Keratinocyte (primary cell): ENCODE measurements around the gene LAMA2. TPM values are rescaled to one million over a fixed set of nuclear protein-coding genes. Genes with fewer than 3 reads are reported as not detected.

Experiments
- DNase-seq: peaks from one replicate; pipeline ENCODE4 v3.0.0-alpha.2; 2011; ENCODE audit warnings: low read depth, missing footprints, low spot score
- FAIRE-seq: peaks from 2 replicates; lab custom pipeline; 2011; peaks lifted over from hg19 to GRCh38; lab: Jason Lieb, UNC
- H2AFZ ChIP-seq: 2 replicates; pipeline ENCODE4 v1.6.0; 2012; ENCODE audit warnings: low read length, control low read depth, inconsistent platforms; ENCODE audit not compliant: control insufficient read depth
- H3K27ac ChIP-seq: 2 replicates; pipeline ENCODE4 v1.5.1; 2011; ENCODE audit warnings: low read length; ENCODE audit not compliant: control insufficient read depth, insufficient read depth
- H3K27me3 ChIP-seq: 3 replicates; pipeline ENCODE4 v1.6.0; 2011; ENCODE audit warnings: low read length; ENCODE audit not compliant: control insufficient read depth, insufficient read depth; ENCODE audit errors: extremely low read depth
- H3K36me3 ChIP-seq, 2 experiments: 2 replicates in 1 of 2; 3 replicates in 1 of 2; pipeline ENCODE4 v1.5.1; 2011; ENCODE audit warnings: low read length in 2 of 2, mild to moderate bottlenecking in 1 of 2; ENCODE audit not compliant: control insufficient read depth in 2 of 2, insufficient read depth in 2 of 2; ENCODE audit errors: extremely low read depth in 1 of 2
- H3K4me1 ChIP-seq: 3 replicates; pipeline ENCODE4 v1.5.1; 2011; ENCODE audit warnings: low read length; ENCODE audit not compliant: control insufficient read depth, insufficient read depth; ENCODE audit errors: extremely low read depth
- H3K4me2 ChIP-seq: 3 replicates; pipeline ENCODE4 v1.6.0; 2011; ENCODE audit warnings: low read depth, low read length; ENCODE audit not compliant: control insufficient read depth, insufficient read depth; ENCODE audit errors: extremely low read depth
- H3K4me3 ChIP-seq, 3 experiments: fragments of 200-600 bp in 1 of 3; sonication (generic) in 1 of 3; 2 replicates in 2 of 3; 3 replicates in 1 of 3; pipeline ENCODE4 v1.5.1; 2011 to 2016; ENCODE audit warnings: low read length in 3 of 3, mild to moderate bottlenecking in 3 of 3, control low read depth in 2 of 3, inconsistent platforms in 1 of 3, low read depth in 1 of 3, mixed read lengths in 1 of 3, mixed run types in 1 of 3, moderate library complexity in 1 of 3; ENCODE audit not compliant: control insufficient read depth in 2 of 3, insufficient read depth in 2 of 3; ENCODE audit errors: extremely low read depth in 1 of 3
- H3K79me2 ChIP-seq: 2 replicates; pipeline ENCODE4 v1.6.0; 2012; ENCODE audit warnings: low read length; ENCODE audit not compliant: control insufficient read depth, insufficient read depth
- H3K9ac ChIP-seq: 3 replicates; pipeline ENCODE4 v1.6.0; 2011; ENCODE audit warnings: low read length; ENCODE audit not compliant: control insufficient read depth, insufficient read depth; ENCODE audit errors: extremely low read depth
- H3K9me1 ChIP-seq: 3 replicates; pipeline ENCODE4 v1.6.0; 2011; ENCODE audit warnings: low read length; ENCODE audit not compliant: control insufficient read depth, insufficient read depth; ENCODE audit errors: extremely low read depth
- H3K9me3 ChIP-seq: 2 replicates; pipeline ENCODE4 v1.5.1; 2012; ENCODE audit warnings: low read depth, low read length; ENCODE audit not compliant: control insufficient read depth
- H4K20me1 ChIP-seq: 3 replicates; pipeline ENCODE4 v1.6.0; 2011; ENCODE audit warnings: low read length; ENCODE audit not compliant: control insufficient read depth, insufficient read depth; ENCODE audit errors: extremely low read depth
- CTCF ChIP-seq, 3 experiments: IDR thresholded peaks in 1 of 3; conservative IDR thresholded peaks in 1 of 3; optimal IDR thresholded peaks in 1 of 3; 2 replicates in 2 of 3; 3 replicates in 1 of 3; pipeline versions ENCODE3 to v1.5.1; 2011; ENCODE audit warnings: low read length in 3 of 3, mild to moderate bottlenecking in 3 of 3, moderate library complexity in 2 of 3, control low read depth in 1 of 3, inconsistent platforms in 1 of 3; ENCODE audit not compliant: insufficient read depth in 2 of 3; ENCODE audit errors: extremely low read depth in 1 of 3
- EZH2 ChIP-seq: IDR thresholded peaks from one replicate; pipeline ENCODE4 v1.6.1; 2012; ENCODE audit warnings: inconsistent platforms, mild to moderate bottlenecking, low read length, moderate library complexity
- dilution Hi-C: fragments of 300-500 bp; cut with MboI; formaldehyde crosslinking; loops from one replicate; pipeline ENCODE4 v1.7.0; 2020; ENCODE audit warnings: low sequenced_read_pairs; ENCODE audit not compliant: extremely low pct_ligation_motif_present
- polyA plus RNA-seq, 5 experiments: library from polyadenylated mRNA; depleted of rRNA in 3 of 5; stranded (reverse) in 3 of 5; stranded (forward) in 1 of 5; unstranded in 1 of 5; fragments of >200 nt; gene quantifications; 1 replicate in 1 of 5; 2 replicates in 3 of 5; 3 replicates in 1 of 5; pipeline versions ENCODE4 v1.2.1 to v1.2.3, GENCODE V29; 2011 to 2012; ENCODE audit warnings: missing spikeins in 2 of 5, low read depth in 1 of 5, low replicate concordance in 1 of 5

LAMA2 gene
- polyA plus RNA-seq, 1 donor (not counting 4 experiments of a cell fraction or from before 2014, with no cell fraction given) = 1.4 TPM

DNA sequence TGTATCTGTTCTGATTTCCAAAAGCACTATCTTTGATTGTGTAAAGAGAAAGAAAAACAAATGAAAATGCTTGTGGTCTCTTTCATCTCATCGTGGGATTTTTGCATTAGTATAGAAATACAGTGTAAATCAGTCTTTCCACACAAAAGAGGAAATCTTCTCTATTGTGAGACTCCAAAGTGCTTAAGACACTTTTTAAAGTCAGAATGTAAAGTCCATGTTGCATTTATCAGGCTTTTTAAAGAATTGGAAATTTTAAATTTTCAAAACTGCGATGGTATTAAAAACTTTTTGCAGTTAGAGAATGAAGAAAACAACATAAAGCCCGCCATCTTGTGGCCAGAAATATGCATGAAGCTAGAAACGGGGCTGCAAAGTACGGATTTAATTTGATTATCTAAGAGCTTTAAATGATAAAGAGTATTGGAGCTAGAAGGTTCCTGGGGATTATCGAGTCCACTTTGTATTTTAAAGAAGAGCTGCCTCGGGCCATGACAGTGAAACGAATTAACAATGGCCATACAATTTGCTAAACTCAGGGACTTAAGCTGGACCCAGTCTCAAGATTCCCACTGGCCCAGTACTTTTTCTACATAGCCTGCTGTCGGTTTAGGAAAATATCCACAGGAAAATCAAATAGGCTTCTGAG is 487.5 kb downstream of the LAMA2 start:
- DNase-seq = no peak
- H3K27me3 ChIP-seq = no peaks in the 10 kb centered on the region
- no peaks in the 10 kb centered on the region for H3K9me3 ChIP-seq
- H3K9me1 ChIP-seq = no peaks in the 10 kb centered on the region
- H3K27ac ChIP-seq = no peak overlapping the region
- H4K20me1 ChIP-seq = no peaks in the 10 kb centered on the region
- H2AFZ ChIP-seq = peak overlapping the region; percentile 20
- no peak overlapping the region for H3K9ac ChIP-seq
- H3K4me1 ChIP-seq = no peaks in the 10 kb centered on the region
- no peaks in the 10 kb centered on the region for H3K79me2 ChIP-seq
- no peaks in the 10 kb centered on the region for H3K36me3 ChIP-seq
- FAIRE-seq = peak; percentile 60
- dilution Hi-C loops = no loop called here
- TF ChIP-seq CTCF (optimal IDR thresholded peaks at IDR 0.05 in 1 of 3, IDR thresholded peaks at IDR 0.05 in 1 of 3, conservative IDR thresholded peaks at IDR 0.05 in 1 of 3; ENCODE audit: extremely low read depth in 1 of 3, insufficient read depth in 2 of 3, low read length in 3 of 3) (peak in 2 of 3 experiments; percentile 50 to 54), EZH2 (no peak)
- no peak overlapping the region for H3K4me2 ChIP-seq
- H3K4me3 ChIP-seq = no peak overlapping the region

- TF ChIP-seq EZH2 (no peak), CTCF (optimal IDR thresholded peaks at IDR 0.05 in 1 of 3, IDR thresholded peaks at IDR 0.05 in 1 of 3, conservative IDR thresholded peaks at IDR 0.05 in 1 of 3; ENCODE audit: extremely low read depth in 1 of 3, insufficient read depth in 2 of 3, low read length in 3 of 3) (no peak)
- no peak overlapping the region for H3K27ac ChIP-seq
- H2AFZ ChIP-seq = no peak overlapping the region
- H3K9me3 ChIP-seq = no peaks in the 10 kb centered on the region
- DNase-seq (no peak), FAIRE-seq (no peak)
- H3K4me1 ChIP-seq = no peaks in the 10 kb centered on the region
- H3K9ac ChIP-seq = no peak overlapping the region
- no peaks in the 10 kb centered on the region for H3K9me1 ChIP-seq
- dilution Hi-C loops = no loop called here
- H3K4me2 ChIP-seq = no peak overlapping the region
- no peak overlapping the region for H3K4me3 ChIP-seq
- H3K79me2 ChIP-seq = no peaks in the 10 kb centered on the region
- H3K27me3 ChIP-seq = no peaks in the 10 kb centered on the region
- no peaks in the 10 kb centered on the region for H4K20me1 ChIP-seq
- H3K36me3 ChIP-seq = no peaks in the 10 kb centered on the region
Measured at GRCh38 chr6:129381885-129382284, 498.9 kb downstream of the LAMA2 start.
